Measurements from ENCODE around the gene ADH4.

DNA sequence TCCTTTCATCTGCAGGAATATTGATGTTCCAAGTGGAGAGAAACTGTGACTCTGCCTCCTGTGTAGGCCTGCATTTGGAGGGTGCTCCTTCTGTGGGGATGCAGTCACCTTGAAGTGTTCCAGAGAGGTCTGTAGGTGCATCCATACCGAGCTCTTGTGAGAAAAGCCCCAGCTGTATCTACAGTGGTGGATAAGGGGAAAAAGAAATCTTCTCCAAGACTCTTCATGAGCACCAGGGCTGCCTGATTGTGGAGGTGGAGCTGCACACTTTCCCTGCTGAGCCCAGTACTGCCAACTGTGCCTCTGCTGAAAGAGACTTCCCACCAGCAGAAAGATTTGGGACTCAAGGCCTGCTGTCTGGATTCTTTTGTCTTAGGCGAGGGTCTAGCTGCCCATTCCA lies 35.1 kb upstream of the ADH4 start:
- TF ChIP-seq, protein P1, sequence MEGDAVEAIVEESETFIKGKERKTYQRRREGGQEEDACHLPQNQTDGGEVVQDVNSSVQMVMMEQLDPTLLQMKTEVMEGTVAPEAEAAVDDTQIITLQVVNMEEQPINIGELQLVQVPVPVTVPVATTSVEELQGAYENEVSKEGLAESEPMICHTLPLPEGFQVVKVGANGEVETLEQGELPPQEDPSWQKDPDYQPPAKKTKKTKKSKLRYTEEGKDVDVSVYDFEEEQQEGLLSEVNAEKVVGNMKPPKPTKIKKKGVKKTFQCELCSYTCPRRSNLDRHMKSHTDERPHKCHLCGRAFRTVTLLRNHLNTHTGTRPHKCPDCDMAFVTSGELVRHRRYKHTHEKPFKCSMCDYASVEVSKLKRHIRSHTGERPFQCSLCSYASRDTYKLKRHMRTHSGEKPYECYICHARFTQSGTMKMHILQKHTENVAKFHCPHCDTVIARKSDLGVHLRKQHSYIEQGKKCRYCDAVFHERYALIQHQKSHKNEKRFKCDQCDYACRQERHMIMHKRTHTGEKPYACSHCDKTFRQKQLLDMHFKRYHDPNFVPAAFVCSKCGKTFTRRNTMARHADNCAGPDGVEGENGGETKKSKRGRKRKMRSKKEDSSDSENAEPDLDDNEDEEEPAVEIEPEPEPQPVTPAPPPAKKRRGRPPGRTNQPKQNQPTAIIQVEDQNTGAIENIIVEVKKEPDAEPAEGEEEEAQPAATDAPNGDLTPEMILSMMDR (conservative IDR thresholded peaks at IDR 0.05; ENCODE audit: low read depth, low read length), result no peak
- TF ChIP-seq EZH2 (IDR thresholded peaks at IDR 0.05; ENCODE audit: low read length, unreplicated experiment), result no peak

Data from PC-3 (cell line).